RWPE2 (cell line): ENCODE results near the gene MYPOP.

Experiments used
- ATAC-seq: fragments of 200-7000 bp; cut with Tn5 transposase; 3 replicates; pipeline ENCODE4 v1.9.1; 2021; ENCODE audit warnings: low read depth
- DNase-seq: peaks from one replicate; pipeline ENCODE4 v3.0.0-alpha.2; 2020; ENCODE audit warnings: low spot score
- H3K27ac ChIP-seq: fragments of 450-650 bp; 2 replicates; pipeline ENCODE4 v1.5.1; 2017; ENCODE audit warnings: mild to moderate bottlenecking; ENCODE audit not compliant: poor library complexity, severe bottlenecking
- H3K27me3 ChIP-seq: fragments of 250-450 bp; sonication (Bioruptor Pico); 2 replicates; pipeline ENCODE4 v1.5.1; 2021; ENCODE audit warnings: mild to moderate bottlenecking, moderate library complexity; ENCODE audit not compliant: insufficient read depth, poor library complexity, severe bottlenecking
- H3K36me3 ChIP-seq: fragments of 250-450 bp; sonication (Bioruptor Pico); 2 replicates; pipeline ENCODE4 v1.5.1; 2020; ENCODE audit warnings: low read depth, mild to moderate bottlenecking, moderate library complexity
- H3K4me1 ChIP-seq: fragments of 250-450 bp; sonication (Bioruptor Pico); 2 replicates; pipeline ENCODE4 v1.5.1; 2021; ENCODE audit warnings: mild to moderate bottlenecking, moderate library complexity; ENCODE audit not compliant: insufficient read depth, poor library complexity, severe bottlenecking
- H3K4me3 ChIP-seq: fragments of 250-450 bp; sonication (Bioruptor Pico); 2 replicates; pipeline ENCODE4 v1.5.1; 2021; ENCODE audit warnings: mild to moderate bottlenecking, moderate library complexity; ENCODE audit not compliant: severe bottlenecking
- H3K9me3 ChIP-seq: fragments of 250-450 bp; sonication (Bioruptor Pico); 2 replicates; pipeline ENCODE4 v1.5.1; 2021; ENCODE audit warnings: mild to moderate bottlenecking, moderate library complexity; ENCODE audit not compliant: severe bottlenecking
- TF ChIP-seq, protein P1 (sequence below): fragments of 450-650 bp; IDR thresholded peaks from one replicate; pipeline ENCODE4 v1.5.1; 2017; ENCODE audit warnings: mild to moderate bottlenecking, moderate library complexity; ENCODE audit not compliant: poor library complexity, severe bottlenecking

MYPOP gene

DNA sequence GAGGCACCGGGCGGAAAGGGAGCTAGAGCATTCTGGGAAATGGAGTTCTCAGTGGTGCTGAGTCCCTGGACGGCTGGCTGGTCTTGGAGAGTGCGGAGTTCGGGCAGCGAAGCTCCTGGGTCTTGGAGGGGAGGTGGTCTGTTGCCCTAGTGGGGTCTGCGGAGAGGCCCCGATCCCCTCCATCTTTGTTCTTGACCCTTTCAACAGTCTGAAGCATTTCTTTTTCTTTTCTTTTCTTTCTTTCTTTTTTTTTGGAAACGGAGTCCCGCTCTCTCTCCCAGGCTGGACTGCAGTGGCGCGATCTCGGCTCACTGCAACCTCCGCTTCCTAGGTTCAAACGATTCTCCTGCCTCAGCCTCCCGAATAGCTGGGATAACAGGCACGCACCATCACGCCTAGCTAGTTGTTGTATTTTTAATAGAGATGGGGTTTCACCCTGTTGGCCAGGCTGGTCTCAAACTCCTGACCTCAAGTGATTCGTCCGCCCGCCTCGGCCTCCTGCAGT lies 39.0 kb downstream of the MYPOP start:
- H3K9me3 ChIP-seq: no peaks in the 10 kb centered on the region
- no peak overlapping the region for H3K27ac ChIP-seq
- peaks cover 32% of the 10 kb centered on the region for H3K36me3 ChIP-seq
- ATAC-seq: no peak
- TF ChIP-seq, protein P1, sequence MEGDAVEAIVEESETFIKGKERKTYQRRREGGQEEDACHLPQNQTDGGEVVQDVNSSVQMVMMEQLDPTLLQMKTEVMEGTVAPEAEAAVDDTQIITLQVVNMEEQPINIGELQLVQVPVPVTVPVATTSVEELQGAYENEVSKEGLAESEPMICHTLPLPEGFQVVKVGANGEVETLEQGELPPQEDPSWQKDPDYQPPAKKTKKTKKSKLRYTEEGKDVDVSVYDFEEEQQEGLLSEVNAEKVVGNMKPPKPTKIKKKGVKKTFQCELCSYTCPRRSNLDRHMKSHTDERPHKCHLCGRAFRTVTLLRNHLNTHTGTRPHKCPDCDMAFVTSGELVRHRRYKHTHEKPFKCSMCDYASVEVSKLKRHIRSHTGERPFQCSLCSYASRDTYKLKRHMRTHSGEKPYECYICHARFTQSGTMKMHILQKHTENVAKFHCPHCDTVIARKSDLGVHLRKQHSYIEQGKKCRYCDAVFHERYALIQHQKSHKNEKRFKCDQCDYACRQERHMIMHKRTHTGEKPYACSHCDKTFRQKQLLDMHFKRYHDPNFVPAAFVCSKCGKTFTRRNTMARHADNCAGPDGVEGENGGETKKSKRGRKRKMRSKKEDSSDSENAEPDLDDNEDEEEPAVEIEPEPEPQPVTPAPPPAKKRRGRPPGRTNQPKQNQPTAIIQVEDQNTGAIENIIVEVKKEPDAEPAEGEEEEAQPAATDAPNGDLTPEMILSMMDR: no peak
- H3K4me1 ChIP-seq: peaks cover 4% of the 10 kb centered on the region
- peaks cover 24% of the 10 kb centered on the region for H3K27me3 ChIP-seq
- DNase-seq: no peak
- H3K4me3 ChIP-seq: peak overlapping the region; percentile 73

DNA sequence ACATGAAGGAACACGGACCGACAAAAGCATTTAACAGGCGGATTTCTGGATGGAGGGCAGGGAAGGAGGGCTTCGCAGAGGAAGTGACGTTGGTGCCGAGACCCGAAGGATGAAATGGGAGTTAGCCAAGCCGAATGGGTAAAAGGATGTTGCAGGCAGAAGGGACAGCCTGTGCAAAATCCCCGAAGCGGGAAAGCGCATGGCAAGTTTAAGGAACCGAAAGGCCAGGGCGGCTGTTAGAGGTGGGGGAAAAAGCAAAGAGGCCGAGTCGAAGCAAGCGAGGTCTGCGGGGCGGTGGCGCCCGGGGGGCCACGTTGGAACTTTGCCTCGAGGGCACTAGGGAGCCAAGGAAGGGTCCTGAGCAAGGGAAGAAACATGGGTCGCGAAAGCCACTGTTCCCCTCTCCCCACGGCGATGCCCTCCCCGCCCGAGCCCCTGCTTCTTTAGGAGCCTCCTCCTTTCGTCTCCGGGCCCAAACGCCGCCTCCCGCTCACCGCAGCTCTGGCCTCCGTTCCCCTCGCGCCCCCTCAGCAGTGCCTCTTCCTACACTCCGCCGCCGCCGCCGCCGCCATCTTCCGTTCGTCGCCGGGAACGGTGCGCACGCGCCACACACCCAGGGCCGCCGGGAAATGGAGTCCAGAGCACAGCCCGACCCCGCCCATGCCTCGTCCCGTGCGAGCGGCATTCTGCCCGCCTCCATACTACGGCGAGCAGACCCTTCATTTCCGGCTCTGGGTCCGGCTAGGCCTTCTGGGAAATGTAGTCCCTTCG lies 39.7 kb downstream of the MYPOP start, which contains the start of gene SYMPK:
TSS of gene SYMPK (minus strand) at position 584 of the 771 bp plus-strand sequence. CDS start 8,652 bp downstream, outside the sequence.
- peaks cover 24% of the 10 kb centered on the region for H3K27me3 ChIP-seq
- peak within 1 kb of the TSS; percentile 55 for H3K27ac ChIP-seq
- peak within 1 kb of the TSS; percentile 73 for H3K4me3 ChIP-seq
- TF ChIP-seq, protein P1: no peak
- peak; percentile 99 for DNase-seq
- peaks cover 4% of the 10 kb centered on the region for H3K4me1 ChIP-seq
- no peaks in the 10 kb centered on the region for H3K9me3 ChIP-seq
- ATAC-seq: peak; percentile 98
- H3K36me3 ChIP-seq: peaks cover 32% of the 10 kb centered on the region

DNA sequence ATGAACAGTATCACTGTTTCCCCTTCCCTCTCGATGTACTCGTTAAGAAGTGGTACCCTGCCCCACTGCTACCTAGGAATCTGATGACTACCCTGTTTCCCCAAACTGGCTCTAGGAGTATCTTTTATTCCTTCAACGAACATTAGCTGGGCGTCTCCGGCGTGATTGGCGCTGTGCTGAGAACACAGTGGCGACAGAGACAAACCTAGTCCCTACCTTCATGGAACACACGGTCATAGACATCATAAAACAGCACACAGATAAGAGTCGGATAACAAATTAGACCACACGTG lies 40.2 kb downstream of the MYPOP start:
- Histone ChIP-seq H3K4me3 (peak overlapping the region; percentile 73), H3K4me1 (peaks cover 4% of the 10 kb centered on the region), H3K9me3 (no peaks in the 10 kb centered on the region), H3K27me3 (peaks cover 24% of the 10 kb centered on the region), H3K36me3 (peaks cover 32% of the 10 kb centered on the region), H3K27ac (peak overlapping the region; percentile 55)
- TF ChIP-seq, protein P1: no peak
- ATAC-seq: no peak
- DNase-seq: no peak

DNA sequence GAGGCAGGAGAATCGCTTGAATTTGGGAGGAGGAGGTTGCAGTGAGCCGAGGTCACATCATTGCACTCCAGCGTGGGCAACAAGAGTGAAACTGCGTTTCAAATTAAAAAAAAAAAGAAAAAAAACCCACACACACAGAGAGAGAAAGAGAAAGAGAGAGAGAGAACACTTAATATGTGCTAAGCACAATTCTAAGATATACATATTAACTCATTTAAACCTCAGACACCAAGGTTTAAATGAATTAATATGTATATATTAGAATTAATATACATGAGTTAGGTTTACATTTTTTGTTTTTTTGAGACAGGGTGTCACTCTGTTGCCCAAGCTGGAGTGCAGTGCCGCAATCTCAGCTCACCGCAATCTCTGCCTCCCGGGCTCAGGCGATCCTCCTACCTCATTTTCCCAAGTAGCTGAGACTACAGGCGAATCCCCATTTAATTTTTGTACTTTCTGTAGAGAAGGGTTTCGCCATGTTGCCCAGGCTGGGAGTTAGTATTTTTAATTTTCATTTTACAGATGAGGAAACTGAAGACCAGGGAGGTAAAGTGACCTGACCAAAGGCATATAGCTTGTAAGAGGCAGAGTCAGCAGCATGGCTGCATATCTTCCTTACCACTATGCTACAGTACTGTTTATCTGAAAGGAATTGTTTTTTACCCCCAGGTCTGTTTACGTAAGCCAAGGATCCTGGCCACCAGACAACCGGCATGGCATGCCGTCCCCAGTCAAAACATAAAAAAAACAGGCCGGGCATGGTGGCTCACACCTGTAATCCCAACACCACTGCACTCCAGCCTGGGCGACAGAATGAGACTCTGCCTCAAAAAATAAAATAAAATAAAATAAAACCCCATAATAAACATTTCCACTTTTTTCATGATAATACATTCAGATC lies 41.8 kb downstream of the MYPOP start:
- Histone ChIP-seq H3K9me3 (no peaks in the 10 kb centered on the region), H3K4me3 (no peak overlapping the region), H3K27me3 (peaks cover 24% of the 10 kb centered on the region), H3K4me1 (peaks cover 4% of the 10 kb centered on the region), H3K36me3 (peaks cover 36% of the 10 kb centered on the region), H3K27ac (no peak overlapping the region)
- TF ChIP-seq, protein P1: no peak
- ATAC-seq (no peak), DNase-seq (no peak)
